Liver (tissue), 9 donors: ENCODE data around the gene SBK2. TPM values are rescaled to one million over a fixed set of nuclear protein-coding genes. Genes with fewer than 3 reads are reported as not detected.

ENCODE experiments used
- DNase-seq: peaks from one replicate; pipeline ENCODE4 v3.0.0-alpha.2; 2017; ENCODE audit warnings: low spot score
- H3K27ac ChIP-seq, 2 donors: one replicate each; pipeline ENCODE4 v1.7.0; 2013; ENCODE audit warnings: inconsistent platforms in 2 of 2, low read length in 2 of 2, control low read depth in 1 of 2, low read depth in 1 of 2, mild to moderate bottlenecking in 1 of 2
- H3K27me3 ChIP-seq, 4 donors: one replicate each; pipeline versions ENCODE4 v1.6.1 to v1.7.0; 2013; ENCODE audit warnings: low read length in 3 of 4, inconsistent platforms in 1 of 4, mild to moderate bottlenecking in 1 of 4, moderate library complexity in 1 of 4; ENCODE audit not compliant: control insufficient read depth in 4 of 4, insufficient read depth in 4 of 4
- H3K36me3 ChIP-seq, 4 donors: one replicate each; pipeline versions ENCODE4 v1.6.1 to v1.7.0; 2013; ENCODE audit warnings: low read length in 3 of 4, mild to moderate bottlenecking in 3 of 4, low read depth in 1 of 4, moderate library complexity in 1 of 4; ENCODE audit not compliant: control insufficient read depth in 4 of 4, insufficient read depth in 3 of 4
- H3K4me1 ChIP-seq, 4 donors: one replicate each; pipeline versions ENCODE4 v1.6.1 to v1.7.0; 2013; ENCODE audit warnings: low read length in 3 of 4, mild to moderate bottlenecking in 3 of 4, moderate library complexity in 1 of 4; ENCODE audit not compliant: control insufficient read depth in 4 of 4, insufficient read depth in 4 of 4
- H3K4me3 ChIP-seq, 3 donors: one replicate each; pipeline versions ENCODE4 v1.6.1 to v1.7.0; 2013; ENCODE audit warnings: low read length in 3 of 3, control low read depth in 1 of 3, low read depth in 1 of 3, mild to moderate bottlenecking in 1 of 3
- H3K9ac ChIP-seq, 2 donors: one replicate each; pipeline ENCODE4 v1.7.0; 2013; ENCODE audit warnings: low read length in 2 of 2, mild to moderate bottlenecking in 2 of 2, moderate library complexity in 2 of 2, control low read depth in 1 of 2, low read depth in 1 of 2
- H3K9me3 ChIP-seq, 4 donors: one replicate each; pipeline versions ENCODE4 v1.6.1 to v1.7.0; 2013; ENCODE audit warnings: low read length in 3 of 4; ENCODE audit not compliant: control insufficient read depth in 4 of 4
- EGR1 ChIP-seq, 2 donors: IDR thresholded peaks; 2 replicates each; pipeline ENCODE4 v1.6.1; 2016 to 2018; ENCODE audit warnings: antibody characterized with exemption in 2 of 2, low read depth in 2 of 2
- FOXA1 ChIP-seq: IDR thresholded peaks from 2 replicates; pipeline ENCODE4 v1.6.1; 2016; ENCODE audit warnings: antibody characterized with exemption
- GABPA ChIP-seq, 2 donors: IDR thresholded peaks in 1 of 2; conservative IDR thresholded peaks in 1 of 2; 2 replicates each; pipeline ENCODE4 v1.6.1; 2016; ENCODE audit warnings: antibody characterized with exemption in 2 of 2, mild to moderate bottlenecking in 1 of 2, moderate library complexity in 1 of 2
- NR2F2 ChIP-seq: IDR thresholded peaks from 2 replicates; pipeline ENCODE4 v1.6.1; 2016; ENCODE audit warnings: antibody characterized with exemption
- RAD21 ChIP-seq, 2 donors: IDR thresholded peaks; 2 replicates each; pipeline ENCODE4 v1.6.1; 2016; ENCODE audit warnings: antibody characterized with exemption in 2 of 2, mild to moderate bottlenecking in 2 of 2
- TAF1 ChIP-seq: conservative IDR thresholded peaks from 2 replicates; pipeline ENCODE4 v1.6.1; 2016; ENCODE audit warnings: antibody characterized with exemption, mild to moderate bottlenecking
- YY1 ChIP-seq: IDR thresholded peaks from 2 replicates; pipeline ENCODE4 v1.6.1; 2016; ENCODE audit warnings: antibody characterized with exemption, mild to moderate bottlenecking
- WGBS: extraction: QIAGEN DNeasy Blood & Tissue Kit; methylation state at CpG from one replicate; pipeline ENCODE4 v1.1.7; 2013; 5-methylcytosine and 5-hydroxymethylcytosine counted together
- polyA plus RNA-seq, 2 donors: library from polyadenylated mRNA; stranded (reverse) in 1 of 2; unstranded in 1 of 2; fragments of 200-250 nt in 1 of 2; fragments of >200 nt in 1 of 2; fragmentation: Nextera tagmentation in 1 of 2; extraction: Ambion mirVana in 1 of 2; gene quantifications; one replicate each; pipeline versions ENCODE4 v1.2.1 to v1.2.3, GENCODE V29; 2013 to 2015
- total RNA-seq, 2 donors: library from RNA; depleted of rRNA; stranded (reverse); fragments of >200 nt; gene quantifications; one replicate each; pipeline ENCODE4 v1.2.3, GENCODE V29; 2014
- TF ChIP-seq, protein P1 (sequence below): fragments of 150-350 bp; IDR thresholded peaks from 2 replicates; pipeline ENCODE4 v1.5.1; 2017; ENCODE audit warnings: improper control_type of control experiment, low read depth, low read length; ENCODE audit not compliant: missing input control
- TF ChIP-seq, protein P2 (sequence below): IDR thresholded peaks from 2 replicates; pipeline ENCODE4 v1.6.1; 2016; ENCODE audit warnings: antibody characterized with exemption, mild to moderate bottlenecking
- TF ChIP-seq, protein P3 (sequence below): IDR thresholded peaks from 2 replicates; pipeline ENCODE4 v1.6.1; 2016; ENCODE audit warnings: antibody characterized with exemption
- donor health status: healthy.
- donor health status: healthy.
- donor health status: healthy.
- donor health status: healthy.
- donor health status: healthy.

Gene SBK2
- total and polyA plus RNA-seq, 4 donors = not detected

DNA sequence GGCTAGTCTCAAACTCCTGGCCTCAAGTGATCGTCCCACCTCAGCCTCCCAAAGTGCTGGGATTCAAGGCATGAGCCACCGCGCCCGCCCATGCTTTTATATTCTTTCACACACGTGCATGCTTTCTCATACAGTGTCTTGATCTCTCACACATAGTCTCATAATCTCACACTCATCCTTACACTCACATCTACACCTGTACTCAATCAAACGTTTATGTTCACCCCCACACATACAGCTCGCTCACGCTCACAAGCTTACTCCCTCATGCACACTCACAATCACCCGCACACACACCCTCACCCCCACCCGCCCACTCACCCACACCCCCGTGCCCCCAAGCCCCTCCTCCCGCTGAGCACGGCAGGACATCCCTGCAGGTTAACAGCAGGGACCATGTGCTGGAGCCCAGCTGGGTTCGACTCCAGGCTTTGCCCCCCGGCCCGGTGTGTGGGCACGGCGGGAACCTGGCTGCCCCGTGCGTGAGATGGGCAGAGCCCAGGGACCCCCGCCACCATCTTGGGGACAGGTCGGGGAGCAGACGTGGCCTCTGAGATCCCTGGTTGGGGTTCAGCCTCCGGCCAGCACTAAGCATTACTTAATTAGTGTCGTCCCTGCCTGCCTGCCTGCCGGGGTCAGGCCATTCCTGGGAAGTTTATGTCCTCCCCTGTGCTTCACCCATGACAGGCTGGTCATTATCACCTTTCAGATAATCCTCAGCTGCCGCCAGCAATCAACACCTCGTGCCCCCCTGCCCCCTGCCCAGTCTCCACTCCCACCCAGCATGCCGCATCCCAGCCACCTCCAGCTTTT, 11.4 kb downstream of the SBK2 start (continued):
- TF ChIP-seq, protein P1, sequence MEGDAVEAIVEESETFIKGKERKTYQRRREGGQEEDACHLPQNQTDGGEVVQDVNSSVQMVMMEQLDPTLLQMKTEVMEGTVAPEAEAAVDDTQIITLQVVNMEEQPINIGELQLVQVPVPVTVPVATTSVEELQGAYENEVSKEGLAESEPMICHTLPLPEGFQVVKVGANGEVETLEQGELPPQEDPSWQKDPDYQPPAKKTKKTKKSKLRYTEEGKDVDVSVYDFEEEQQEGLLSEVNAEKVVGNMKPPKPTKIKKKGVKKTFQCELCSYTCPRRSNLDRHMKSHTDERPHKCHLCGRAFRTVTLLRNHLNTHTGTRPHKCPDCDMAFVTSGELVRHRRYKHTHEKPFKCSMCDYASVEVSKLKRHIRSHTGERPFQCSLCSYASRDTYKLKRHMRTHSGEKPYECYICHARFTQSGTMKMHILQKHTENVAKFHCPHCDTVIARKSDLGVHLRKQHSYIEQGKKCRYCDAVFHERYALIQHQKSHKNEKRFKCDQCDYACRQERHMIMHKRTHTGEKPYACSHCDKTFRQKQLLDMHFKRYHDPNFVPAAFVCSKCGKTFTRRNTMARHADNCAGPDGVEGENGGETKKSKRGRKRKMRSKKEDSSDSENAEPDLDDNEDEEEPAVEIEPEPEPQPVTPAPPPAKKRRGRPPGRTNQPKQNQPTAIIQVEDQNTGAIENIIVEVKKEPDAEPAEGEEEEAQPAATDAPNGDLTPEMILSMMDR = no peak
- TF ChIP-seq EGR1 (IDR thresholded peaks at IDR 0.05; ENCODE audit: low read depth in 2 of 2) = no peak

DNA sequence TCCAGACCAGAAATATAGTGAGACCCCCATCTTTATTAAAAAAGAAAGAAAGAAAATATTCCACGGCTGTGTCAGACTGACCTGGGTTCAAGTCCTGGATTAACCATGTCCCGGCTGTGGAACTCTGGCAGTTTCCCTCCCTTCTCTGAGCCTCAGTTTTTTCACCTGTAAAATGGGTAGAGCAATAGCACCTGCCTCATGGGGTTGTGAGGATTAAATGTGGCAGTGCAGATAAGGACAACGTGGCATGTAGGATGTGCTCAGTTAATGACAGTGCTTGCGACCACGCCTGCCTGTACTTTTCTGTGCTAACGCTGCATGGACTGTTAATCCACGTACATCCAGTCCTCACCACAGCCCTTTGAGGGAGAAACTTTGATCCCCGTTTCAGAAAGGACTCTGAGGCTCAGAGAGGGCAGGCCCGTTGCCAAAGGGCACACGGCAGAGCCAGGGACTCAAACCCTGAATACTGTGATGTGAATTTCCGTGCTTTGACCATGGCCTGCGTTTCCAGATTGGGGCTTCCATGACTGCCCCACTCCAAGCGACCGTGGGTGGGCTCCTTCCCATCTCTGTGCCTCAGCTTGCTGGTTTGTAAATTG, 16.1 kb downstream of the SBK2 start:
- H3K9me3 ChIP-seq = no peaks in the 10 kb centered on the region
- no peak overlapping the region for H3K27ac ChIP-seq
- no peak overlapping the region for H3K4me3 ChIP-seq
- 71% methylated on average over 14 of the region's 14 CpGs for WGBS
- TF ChIP-seq RAD21 (IDR thresholded peaks at IDR 0.05) (no peak), TAF1 (no peak), FOXA1 (no peak)
- TF ChIP-seq, protein P1 = no peak
- H3K36me3 ChIP-seq = no peaks in the 10 kb centered on the region
- no peak for DNase-seq
- peaks cover 0 to 4% (median 2%) of the 10 kb centered on the region in 4 donors for H3K4me1 ChIP-seq
- no peak overlapping the region for H3K9ac ChIP-seq
- H3K27me3 ChIP-seq = no peaks in the 10 kb centered on the region

DNA sequence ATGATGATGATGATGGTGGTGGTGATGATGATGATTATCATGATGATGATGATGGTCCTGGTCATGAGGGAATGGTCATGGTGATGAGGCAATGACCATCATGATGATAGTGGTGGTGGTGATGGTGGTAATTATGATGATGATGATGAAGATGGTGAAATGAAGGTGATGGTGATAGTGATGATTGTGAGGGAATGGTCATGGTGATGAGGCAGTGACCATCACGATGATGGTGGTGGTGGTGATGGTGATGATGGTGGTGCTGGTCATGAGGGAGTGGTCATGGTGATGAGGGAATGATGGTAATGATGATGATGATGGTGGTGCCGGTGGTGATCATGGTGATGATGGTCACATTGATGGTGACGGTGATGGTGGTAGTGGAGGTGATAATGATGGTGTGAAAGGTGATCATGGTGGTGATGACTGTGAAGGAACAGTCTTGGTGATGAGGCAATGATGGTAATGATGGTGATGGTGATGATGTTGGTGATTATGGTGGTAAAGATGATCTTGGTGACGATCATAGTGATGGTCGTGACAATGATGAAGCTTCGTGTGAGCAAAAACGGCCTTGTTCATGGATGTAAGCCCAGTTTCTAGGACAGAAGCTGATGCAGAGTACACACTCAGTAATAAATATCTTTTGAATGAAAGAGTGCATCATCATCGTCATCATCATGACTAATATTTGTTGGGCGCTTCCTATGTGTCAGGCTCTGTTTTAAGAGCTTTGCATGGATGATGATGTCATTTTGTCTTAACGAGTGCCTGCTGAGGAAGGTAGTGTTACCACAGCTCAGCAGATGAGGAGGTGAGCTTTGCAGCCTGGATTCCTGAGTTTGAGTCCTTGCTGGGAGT, 17.3 kb downstream of the SBK2 start:
- Histone ChIP-seq H3K9me3 (no peaks in the 10 kb centered on the region), H3K9ac (no peak overlapping the region), H3K36me3 (no peaks in the 10 kb centered on the region), H3K4me3 (no peak overlapping the region), H3K27me3 (no peaks in the 10 kb centered on the region), H3K4me1 (peaks cover 0 to 2% (median 1%) of the 10 kb centered on the region in 4 donors), H3K27ac (no peak overlapping the region)
- no peak for TF ChIP-seq GABPA (IDR thresholded peaks at IDR 0.05 in 1 of 2, conservative IDR thresholded peaks at IDR 0.05 in 1 of 2)
- TF ChIP-seq, protein P2, sequence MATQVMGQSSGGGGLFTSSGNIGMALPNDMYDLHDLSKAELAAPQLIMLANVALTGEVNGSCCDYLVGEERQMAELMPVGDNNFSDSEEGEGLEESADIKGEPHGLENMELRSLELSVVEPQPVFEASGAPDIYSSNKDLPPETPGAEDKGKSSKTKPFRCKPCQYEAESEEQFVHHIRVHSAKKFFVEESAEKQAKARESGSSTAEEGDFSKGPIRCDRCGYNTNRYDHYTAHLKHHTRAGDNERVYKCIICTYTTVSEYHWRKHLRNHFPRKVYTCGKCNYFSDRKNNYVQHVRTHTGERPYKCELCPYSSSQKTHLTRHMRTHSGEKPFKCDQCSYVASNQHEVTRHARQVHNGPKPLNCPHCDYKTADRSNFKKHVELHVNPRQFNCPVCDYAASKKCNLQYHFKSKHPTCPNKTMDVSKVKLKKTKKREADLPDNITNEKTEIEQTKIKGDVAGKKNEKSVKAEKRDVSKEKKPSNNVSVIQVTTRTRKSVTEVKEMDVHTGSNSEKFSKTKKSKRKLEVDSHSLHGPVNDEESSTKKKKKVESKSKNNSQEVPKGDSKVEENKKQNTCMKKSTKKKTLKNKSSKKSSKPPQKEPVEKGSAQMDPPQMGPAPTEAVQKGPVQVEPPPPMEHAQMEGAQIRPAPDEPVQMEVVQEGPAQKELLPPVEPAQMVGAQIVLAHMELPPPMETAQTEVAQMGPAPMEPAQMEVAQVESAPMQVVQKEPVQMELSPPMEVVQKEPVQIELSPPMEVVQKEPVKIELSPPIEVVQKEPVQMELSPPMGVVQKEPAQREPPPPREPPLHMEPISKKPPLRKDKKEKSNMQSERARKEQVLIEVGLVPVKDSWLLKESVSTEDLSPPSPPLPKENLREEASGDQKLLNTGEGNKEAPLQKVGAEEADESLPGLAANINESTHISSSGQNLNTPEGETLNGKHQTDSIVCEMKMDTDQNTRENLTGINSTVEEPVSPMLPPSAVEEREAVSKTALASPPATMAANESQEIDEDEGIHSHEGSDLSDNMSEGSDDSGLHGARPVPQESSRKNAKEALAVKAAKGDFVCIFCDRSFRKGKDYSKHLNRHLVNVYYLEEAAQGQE = no peak
- TF ChIP-seq, protein P1 = no peak
- TF ChIP-seq, protein P3, sequence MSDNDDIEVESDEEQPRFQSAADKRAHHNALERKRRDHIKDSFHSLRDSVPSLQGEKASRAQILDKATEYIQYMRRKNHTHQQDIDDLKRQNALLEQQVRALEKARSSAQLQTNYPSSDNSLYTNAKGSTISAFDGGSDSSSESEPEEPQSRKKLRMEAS = no peak
- TF ChIP-seq RAD21 (IDR thresholded peaks at IDR 0.05) = no peak
- no peak for TF ChIP-seq YY1
- TF ChIP-seq NR2F2 = no peak
- DNase-seq = no peak
- 92% methylated on average over 10 of the region's 10 CpGs for WGBS
